A172 (cell line): Measurements from ENCODE around the gene ZNF710. TPM values are rescaled to one million over a fixed set of nuclear protein-coding genes. Genes with fewer than 3 reads are reported as not detected.
"Not testable (repeated sequence)": the region's sequence is repeated elsewhere in the genome, so short reads cannot be mapped to it uniquely, and the experiment has no call there.

Experiments used
- DNase-seq: peaks from one replicate; pipeline ENCODE4 v3.0.0-alpha.2; 2015; ENCODE audit warnings: low spot score
- total RNA-seq: library from RNA; depleted of rRNA; stranded (reverse); fragments of >200 nt; shearing (Covaris generic); gene quantifications from 2 replicates; pipeline ENCODE4 v1.2.3, GENCODE V29; 2014; rRNA removed

Gene ZNF710
- total RNA-seq, 1 experiment from 2014 or later, result 6.2 TPM

GRCh38 chr15:90105521-90105920, 104.4 kb downstream of the ZNF710 start:
- DNase-seq, result no peak

GRCh38 chr15:90106522-90107117, 105.5 kb downstream of the ZNF710 start:
- peak; percentile 71 for DNase-seq

GRCh38 chr15:90108038-90108437, 106.9 kb downstream of the ZNF710 start:
- not testable (repeated sequence) for DNase-seq

- not testable (repeated sequence) for DNase-seq
These were observed 108.1 kb downstream of the ZNF710 start for GRCh38 chr15:90109163-90109751.

GRCh38 chr15:90113166-90113565, 112.0 kb downstream of the ZNF710 start:
- DNase-seq, result no peak

- no peak for DNase-seq
These were observed 113.4 kb downstream of the ZNF710 start for GRCh38 chr15:90114451-90114901.

GRCh38 chr15:90115783-90116182, 114.7 kb downstream of the ZNF710 start:
- DNase-seq, result no peak

GRCh38 chr15:90119367-90119766, 118.2 kb downstream of the ZNF710 start:
- no peak for DNase-seq

- DNase-seq, result no peak
These were observed 120.0 kb downstream of the ZNF710 start for GRCh38 chr15:90121086-90121485.

- no peak for DNase-seq
These were observed 123.4 kb downstream of the ZNF710 start for GRCh38 chr15:90124507-90124906.

GRCh38 chr15:90126022-90126421, 124.9 kb downstream of the ZNF710 start:
- no peak for DNase-seq

GRCh38 chr15:90126596-90127435, 125.7 kb downstream of the ZNF710 start:
- no peak for DNase-seq

- no peak for DNase-seq
These were observed 129.2 kb downstream of the ZNF710 start for GRCh38 chr15:90130291-90130690.

Other genes starting within 250 kb of the ZNF710 start
- gene MESP2, start 225.0 kb upstream of the ZNF710 start, total RNA-seq, result not detected in 2 replicates
- gene ANPEP, start 186.5 kb upstream of the ZNF710 start, total RNA-seq, result 1.7 and 3.6 TPM in 2 replicates
- gene AP3S2, start 107.3 kb upstream of the ZNF710 start, total RNA-seq, result 67.8 and 81.9 TPM in 2 replicates
- 7.3 and 8.9 TPM in 2 replicates for gene ARPIN, start 88.4 kb upstream of the ZNF710 start, total RNA-seq
- 43.7 and 61.6 TPM in 2 replicates for gene IDH2, start 101.1 kb downstream of the ZNF710 start, total RNA-seq
- gene SEMA4B, start 200.0 kb downstream of the ZNF710 start, total RNA-seq, result 17.1 and 33.8 TPM in 2 replicates
- 35.1 and 52.7 TPM in 2 replicates for gene CIB1, start 232.6 kb downstream of the ZNF710 start, total RNA-seq
- gene GDPGP1, start 232.9 kb downstream of the ZNF710 start, total RNA-seq, result 4.8 and 5.7 TPM in 2 replicates
- gene TTLL13, start 248.2 kb downstream of the ZNF710 start, total RNA-seq, result not detected in 2 replicates